Measurements from ENCODE around the gene DCDC2.
"Not testable (repeated sequence)": the region's sequence is repeated elsewhere in the genome, so short reads cannot be mapped to it uniquely, and the experiment has no call there.

Gene DCDC2

GRCh38 chr6:24327756-24328155 lies 30.1 kb downstream of the DCDC2 start:
- DNase-seq (ENCODE audit: low spot score in 2 of 2): no peak
- in situ Hi-C loops (cut with MboI; ENCODE audit: low sequenced_read_pairs): no loop called here
- H3K4me1 ChIP-seq: no peaks in the 10 kb centered on the region
- H3K9me3 ChIP-seq: no peaks in the 10 kb centered on the region
- H3K4me3 ChIP-seq: no peak overlapping the region
- H3K36me3 ChIP-seq (replicated peaks): no peaks in the 10 kb centered on the region
- H3K27me3 ChIP-seq (ENCODE audit: low read depth): peaks cover 70% of the 10 kb centered on the region

- Histone ChIP-seq H3K4me3 (no peak overlapping the region), H3K4me1 (peaks cover 3% of the 10 kb centered on the region), H3K36me3 (replicated peaks) (no peaks in the 10 kb centered on the region), H3K9me3 (no peaks in the 10 kb centered on the region), H3K27me3 (ENCODE audit: low read depth) (peaks cover 74% of the 10 kb centered on the region)
- no peak for DNase-seq (ENCODE audit: low spot score in 2 of 2)
- in situ Hi-C loops (cut with MboI; ENCODE audit: low sequenced_read_pairs): no loop called here
Measured at GRCh38 chr6:24325978-24326377, 31.9 kb downstream of the DCDC2 start.

DNA sequence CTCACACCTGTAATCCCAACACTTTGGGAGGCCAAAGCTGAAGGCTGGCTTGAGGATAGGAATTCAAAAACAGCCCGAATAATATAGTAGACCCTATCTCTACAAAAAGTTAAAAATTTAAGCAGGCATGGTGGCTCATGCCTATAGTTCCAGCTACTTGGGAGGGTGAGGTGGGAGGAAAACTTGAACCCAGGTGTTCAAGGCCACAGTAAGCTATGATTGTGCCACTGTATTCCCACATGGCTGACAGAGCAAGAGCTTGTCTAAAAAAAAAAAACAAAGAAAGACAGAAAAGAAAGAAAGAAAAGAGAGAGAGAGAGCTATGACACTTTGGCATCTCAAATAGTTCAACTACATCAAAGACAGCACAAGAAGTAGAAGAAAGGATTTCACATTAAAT lies 33.2 kb downstream of the DCDC2 start:
- Histone ChIP-seq H3K27me3 (ENCODE audit: low read depth) (peaks cover 74% of the 10 kb centered on the region), H3K4me1 (peaks cover 3% of the 10 kb centered on the region), H3K9me3 (no peaks in the 10 kb centered on the region), H3K36me3 (replicated peaks) (no peaks in the 10 kb centered on the region), H3K4me3 (no peak overlapping the region)
- in situ Hi-C loops (cut with MboI; ENCODE audit: low sequenced_read_pairs): no loop called here
- no peak for DNase-seq (ENCODE audit: low spot score in 2 of 2)

DNA sequence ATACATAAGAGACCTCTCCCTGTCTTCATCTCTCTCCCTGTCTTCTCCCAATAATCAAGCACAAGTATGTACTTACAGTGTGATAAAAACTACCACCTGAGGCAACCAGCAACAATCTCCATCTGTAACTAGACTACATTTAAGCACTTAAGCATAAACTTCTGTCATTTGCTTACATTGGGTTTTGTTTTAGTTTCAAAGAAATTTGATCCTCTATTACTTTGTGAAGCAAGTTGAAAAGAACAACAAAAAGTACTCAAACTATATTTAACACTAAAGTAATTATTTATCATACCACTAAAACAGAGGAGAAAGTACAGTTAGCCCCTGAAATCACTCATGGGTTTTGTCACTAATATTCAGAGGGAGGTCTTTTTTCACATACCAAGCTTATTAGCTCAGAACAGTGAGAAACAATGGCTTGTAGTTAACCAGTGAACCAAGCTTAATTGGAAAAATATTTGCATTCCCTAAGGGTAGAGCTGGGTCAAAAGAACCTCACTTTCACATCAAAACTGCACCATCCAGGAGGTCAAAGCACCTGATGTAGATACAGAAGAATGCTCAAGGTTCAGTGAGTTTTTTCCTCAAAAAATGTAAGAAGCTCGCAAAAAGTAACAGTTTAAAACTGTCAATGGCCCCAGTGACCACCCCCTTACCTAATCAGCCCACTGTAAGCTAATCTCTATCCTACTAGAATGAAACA lies 34.1 kb downstream of the DCDC2 start:
- Histone ChIP-seq H3K9me3 (no peaks in the 10 kb centered on the region), H3K4me3 (no peak overlapping the region), H3K36me3 (replicated peaks) (no peaks in the 10 kb centered on the region), H3K4me1 (peaks cover 3% of the 10 kb centered on the region), H3K27me3 (ENCODE audit: low read depth) (peaks cover 78% of the 10 kb centered on the region)
- in situ Hi-C loops (cut with MboI; ENCODE audit: low sequenced_read_pairs): no loop called here
- no peak for DNase-seq (ENCODE audit: low spot score in 2 of 2)

DNA sequence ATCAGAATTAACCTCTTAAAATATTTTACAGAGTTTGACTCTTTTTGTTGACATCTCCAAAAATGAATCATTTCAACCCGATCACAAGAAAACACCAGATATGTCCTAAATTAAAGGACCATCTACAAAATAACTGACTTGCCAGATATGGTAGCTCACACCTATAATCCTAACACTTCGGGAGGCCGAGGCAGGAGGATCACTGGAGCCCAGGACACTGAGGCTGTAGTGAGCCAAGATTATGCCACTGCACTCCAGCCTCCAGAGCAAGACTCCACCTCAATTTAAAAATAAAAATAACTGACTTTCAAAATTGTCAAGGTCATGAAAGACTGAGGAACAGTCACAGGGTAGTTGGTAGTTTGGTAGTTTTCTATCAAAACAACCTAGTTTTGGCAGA lies 34.9 kb downstream of the DCDC2 start:
- no peak for DNase-seq (ENCODE audit: low spot score in 2 of 2)
- no peaks in the 10 kb centered on the region for H3K36me3 ChIP-seq (replicated peaks)
- in situ Hi-C loops (cut with MboI; ENCODE audit: low sequenced_read_pairs): no loop called here
- H3K4me1 ChIP-seq: peaks cover 3% of the 10 kb centered on the region
- H3K27me3 ChIP-seq (ENCODE audit: low read depth): peaks cover 83% of the 10 kb centered on the region
- no peaks in the 10 kb centered on the region for H3K9me3 ChIP-seq
- H3K4me3 ChIP-seq: no peak overlapping the region

- H3K4me3 ChIP-seq; in situ Hi-C loops (cut with MboI; ENCODE audit: low sequenced_read_pairs); H3K36me3 ChIP-seq (replicated peaks); H3K4me1 ChIP-seq; H3K9me3 ChIP-seq; DNase-seq (ENCODE audit: low spot score in 2 of 2): not testable (repeated sequence)
- peaks cover 82% of the 10 kb centered on the region for H3K27me3 ChIP-seq (ENCODE audit: low read depth)
Measured at GRCh38 chr6:24322446-24322845, 35.4 kb downstream of the DCDC2 start.

DNA sequence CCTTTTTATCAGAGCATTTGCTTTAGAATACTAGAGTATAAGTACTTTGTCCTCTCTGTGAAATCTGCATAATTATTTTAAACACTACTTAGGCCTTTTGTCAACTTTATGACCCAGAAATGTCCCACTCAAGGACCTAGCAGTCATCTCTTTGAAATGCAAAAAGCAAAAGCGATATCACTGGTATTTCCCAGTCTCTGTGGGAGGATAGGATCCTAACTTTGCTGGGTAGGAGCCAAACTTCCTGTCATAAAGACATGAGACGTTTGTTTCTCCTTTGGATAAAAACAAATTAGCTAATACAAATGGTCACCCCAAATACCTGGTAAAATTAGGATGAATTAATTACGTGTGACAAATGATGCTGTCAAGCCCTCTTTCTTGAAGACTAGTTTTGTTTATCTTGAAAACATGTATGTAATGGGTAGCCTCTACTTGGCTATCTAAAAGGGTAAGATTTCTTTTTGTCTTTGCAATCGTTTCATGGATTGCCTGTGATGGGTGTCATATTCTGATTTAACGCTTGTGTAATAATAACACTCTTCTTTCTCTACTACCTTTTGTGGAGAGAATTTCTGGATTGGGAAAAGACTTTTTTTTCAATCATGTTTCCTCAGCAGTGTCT lies 36.2 kb downstream of the DCDC2 start:
- H3K36me3 ChIP-seq (replicated peaks): no peaks in the 10 kb centered on the region
- in situ Hi-C loops (cut with MboI; ENCODE audit: low sequenced_read_pairs): no loop called here
- peaks cover 3% of the 10 kb centered on the region for H3K4me1 ChIP-seq
- H3K9me3 ChIP-seq: no peaks in the 10 kb centered on the region
- peak; percentile 29 to 80 for DNase-seq (ENCODE audit: low spot score in 2 of 2)
- peaks cover 82% of the 10 kb centered on the region for H3K27me3 ChIP-seq (ENCODE audit: low read depth)
- no peak overlapping the region for H3K4me3 ChIP-seq

DNA sequence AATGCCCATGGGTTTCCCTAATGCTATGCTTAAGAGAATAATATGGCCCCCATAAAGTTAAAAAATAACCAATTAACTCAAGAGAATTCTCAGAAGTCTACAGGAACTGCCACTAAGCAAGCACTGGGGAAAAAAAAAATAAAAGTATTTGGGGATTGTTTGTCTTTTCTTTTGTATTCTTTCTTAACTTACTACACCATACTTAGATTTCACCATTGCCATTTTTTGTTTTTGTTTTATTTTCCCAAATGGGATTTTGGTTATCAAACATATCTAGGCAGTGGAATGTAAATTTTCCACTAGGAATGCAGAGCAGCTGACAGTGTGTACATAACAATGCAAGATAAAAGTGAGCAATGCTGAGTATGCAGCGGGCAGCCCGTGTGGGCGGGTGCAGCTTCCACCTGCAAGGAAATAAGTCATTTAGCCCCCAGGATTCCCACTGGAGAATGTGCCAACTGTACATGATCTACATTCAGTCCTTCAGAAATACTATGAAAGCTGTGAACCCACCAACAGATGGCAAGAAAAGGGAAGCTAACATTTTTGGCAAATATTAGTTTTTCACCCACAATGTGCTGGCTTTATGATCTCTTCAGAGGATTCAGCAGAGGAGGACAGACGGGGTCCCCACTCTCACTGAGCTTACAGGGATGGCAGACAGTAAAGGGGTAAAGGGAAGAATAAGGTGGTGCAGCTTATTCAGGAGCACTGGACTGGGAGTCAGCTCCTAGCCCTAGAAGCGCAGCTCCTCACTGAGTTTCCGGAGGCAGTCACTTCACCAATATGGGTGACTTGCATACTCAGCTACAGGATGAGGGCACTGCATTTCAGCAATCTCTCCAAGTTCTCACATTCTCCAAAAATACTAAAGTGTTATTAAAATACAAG lies 44.4 kb downstream of the DCDC2 start:
- in situ Hi-C loops (cut with MboI; ENCODE audit: low sequenced_read_pairs): no loop called here
- Histone ChIP-seq H3K9me3 (no peaks in the 10 kb centered on the region), H3K27me3 (ENCODE audit: low read depth) (peaks cover 18% of the 10 kb centered on the region), H3K36me3 (replicated peaks) (no peaks in the 10 kb centered on the region), H3K4me1 (peaks cover 3% of the 10 kb centered on the region; the same call in 1 of the 2 replicates), H3K4me3 (no peak overlapping the region)
- DNase-seq (ENCODE audit: low spot score in 2 of 2): peak; percentile 58 to 61

DNA sequence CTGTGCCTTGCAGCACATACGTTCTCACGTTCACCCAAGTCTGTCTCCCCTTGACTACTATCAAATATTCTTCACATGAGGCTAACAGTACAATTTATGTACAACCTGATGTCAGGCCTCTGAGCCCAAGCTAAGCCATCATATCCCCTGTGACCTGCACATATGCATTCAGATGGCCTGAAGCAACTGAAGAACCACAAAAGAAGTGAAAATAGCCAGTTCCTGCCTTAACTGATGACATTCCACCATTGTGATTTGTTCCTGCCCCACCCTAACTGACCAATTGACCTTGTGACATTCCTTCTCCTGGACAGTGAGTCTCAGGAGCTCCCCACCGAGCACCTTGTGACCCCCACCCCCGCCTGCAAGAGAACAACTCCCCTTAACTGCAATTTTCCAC lies 46.1 kb downstream of the DCDC2 start:
- H3K4me3 ChIP-seq; in situ Hi-C loops (cut with MboI; ENCODE audit: low sequenced_read_pairs); H3K9me3 ChIP-seq; H3K4me1 ChIP-seq; DNase-seq (ENCODE audit: low spot score in 2 of 2); H3K27me3 ChIP-seq (ENCODE audit: low read depth); H3K36me3 ChIP-seq (replicated peaks): not testable (repeated sequence)

GRCh38 chr6:24307881-24308280 lies 50.0 kb downstream of the DCDC2 start:
- DNase-seq (ENCODE audit: low spot score in 2 of 2): no peak
- in situ Hi-C loops (cut with MboI; ENCODE audit: low sequenced_read_pairs): no loop called here
- Histone ChIP-seq H3K9me3 (no peaks in the 10 kb centered on the region), H3K4me3 (no peak overlapping the region), H3K27me3 (ENCODE audit: low read depth) (peaks cover 7% of the 10 kb centered on the region), H3K36me3 (replicated peaks) (no peaks in the 10 kb centered on the region), H3K4me1 (no peaks in the 10 kb centered on the region)

DNA sequence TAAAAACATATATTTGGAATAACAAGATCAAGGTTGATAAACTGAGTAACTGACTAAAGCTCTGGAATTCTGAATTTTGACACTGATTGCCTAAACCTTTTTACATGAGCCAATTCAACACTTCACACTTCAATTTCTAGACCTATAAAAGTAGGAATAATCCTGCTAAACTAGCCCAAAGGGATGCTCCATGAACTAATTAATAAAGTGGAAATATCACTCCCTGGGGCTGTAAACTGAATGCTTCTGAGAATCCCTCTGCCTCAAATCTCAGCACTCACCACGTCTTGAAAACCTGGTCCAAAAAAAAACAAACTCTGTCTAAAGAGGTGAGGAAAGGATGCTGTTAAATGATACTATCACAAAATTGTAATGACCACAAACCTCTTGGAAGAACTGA lies 50.9 kb downstream of the DCDC2 start:
- H3K36me3 ChIP-seq (replicated peaks): no peaks in the 10 kb centered on the region
- H3K9me3 ChIP-seq: no peaks in the 10 kb centered on the region
- H3K4me1 ChIP-seq: no peaks in the 10 kb centered on the region
- no peak overlapping the region for H3K4me3 ChIP-seq
- H3K27me3 ChIP-seq (ENCODE audit: low read depth): peaks cover 10% of the 10 kb centered on the region
- no peak for DNase-seq (ENCODE audit: low spot score in 2 of 2)
- in situ Hi-C loops (cut with MboI; ENCODE audit: low sequenced_read_pairs): no loop called here

DNA sequence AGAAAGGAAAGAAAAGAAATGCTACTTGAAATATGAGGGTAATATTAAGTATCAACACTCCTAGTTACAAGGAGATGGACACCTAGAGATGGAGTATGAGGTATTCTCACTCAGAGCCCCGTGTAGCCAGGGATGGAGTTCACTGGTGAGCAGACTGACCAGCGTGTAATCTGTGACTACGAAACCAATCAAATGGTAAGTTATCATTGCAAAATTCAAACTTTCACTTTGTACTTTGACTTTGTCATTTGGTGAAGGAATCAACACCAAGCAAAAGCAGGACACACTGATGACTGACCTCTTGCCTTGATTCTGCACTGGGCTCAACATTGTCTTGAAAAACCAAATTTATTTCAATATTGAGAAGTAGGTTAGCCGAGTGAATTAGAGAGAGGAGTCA lies 51.8 kb downstream of the DCDC2 start:
- H3K4me3 ChIP-seq: no peak overlapping the region
- H3K4me1 ChIP-seq: no peaks in the 10 kb centered on the region
- in situ Hi-C loops (cut with MboI; ENCODE audit: low sequenced_read_pairs): no loop called here
- H3K9me3 ChIP-seq: no peaks in the 10 kb centered on the region
- H3K27me3 ChIP-seq (ENCODE audit: low read depth): peaks cover 10% of the 10 kb centered on the region
- no peak for DNase-seq (ENCODE audit: low spot score in 2 of 2)
- H3K36me3 ChIP-seq (replicated peaks): no peaks in the 10 kb centered on the region

GRCh38 chr6:24296944-24297343 lies 60.9 kb downstream of the DCDC2 start:
- H3K27me3 ChIP-seq (ENCODE audit: low read depth): no peaks in the 10 kb centered on the region; the same call in none of the 2 replicates
- H3K36me3 ChIP-seq (replicated peaks): no peaks in the 10 kb centered on the region
- no peak overlapping the region for H3K4me3 ChIP-seq
- in situ Hi-C loops (cut with MboI; ENCODE audit: low sequenced_read_pairs): no loop called here
- H3K4me1 ChIP-seq: no peaks in the 10 kb centered on the region
- no peaks in the 10 kb centered on the region for H3K9me3 ChIP-seq
- no peak for DNase-seq (ENCODE audit: low spot score in 2 of 2)

DNA sequence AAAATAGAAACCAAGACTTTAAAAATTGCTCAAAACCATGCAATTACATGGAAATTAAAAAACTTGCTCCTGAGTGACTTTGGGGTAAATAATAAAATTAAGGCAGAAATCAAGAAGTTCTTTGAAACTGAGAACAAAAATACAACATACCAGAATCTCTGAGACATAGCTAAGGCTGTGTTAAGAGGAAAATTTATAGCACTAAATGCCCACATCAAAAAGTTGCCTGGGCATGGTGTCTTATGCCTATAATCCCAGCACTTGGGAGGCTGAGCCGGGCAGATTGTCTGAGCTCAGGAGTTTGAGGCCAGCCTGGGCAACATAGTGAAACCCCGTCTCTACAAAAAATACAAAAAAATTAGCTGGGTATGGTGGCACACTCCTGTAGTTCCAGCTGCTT lies 64.0 kb downstream of the DCDC2 start:
- DNase-seq (ENCODE audit: low spot score in 2 of 2); H3K36me3 ChIP-seq (replicated peaks); H3K4me1 ChIP-seq; in situ Hi-C loops (cut with MboI; ENCODE audit: low sequenced_read_pairs); H3K9me3 ChIP-seq; H3K27me3 ChIP-seq (ENCODE audit: low read depth); H3K4me3 ChIP-seq: not testable (repeated sequence)
